Keratinocyte (primary cell): ENCODE measurements around the gene APBB1.

Experiments used
- EZH2 ChIP-seq: IDR thresholded peaks from one replicate; pipeline ENCODE4 v1.6.1; 2012; ENCODE audit warnings: inconsistent platforms, mild to moderate bottlenecking, low read length, moderate library complexity
- TF ChIP-seq, protein P1 (sequence below), 3 experiments: IDR thresholded peaks in 1 of 3; conservative IDR thresholded peaks in 1 of 3; optimal IDR thresholded peaks in 1 of 3; 2 replicates in 2 of 3; 3 replicates in 1 of 3; pipeline versions ENCODE3 to v1.5.1; 2011; ENCODE audit warnings: low read length in 3 of 3, mild to moderate bottlenecking in 3 of 3, moderate library complexity in 2 of 3, control low read depth in 1 of 3, inconsistent platforms in 1 of 3; ENCODE audit not compliant: insufficient read depth in 2 of 3; ENCODE audit errors: extremely low read depth in 1 of 3

DNA sequence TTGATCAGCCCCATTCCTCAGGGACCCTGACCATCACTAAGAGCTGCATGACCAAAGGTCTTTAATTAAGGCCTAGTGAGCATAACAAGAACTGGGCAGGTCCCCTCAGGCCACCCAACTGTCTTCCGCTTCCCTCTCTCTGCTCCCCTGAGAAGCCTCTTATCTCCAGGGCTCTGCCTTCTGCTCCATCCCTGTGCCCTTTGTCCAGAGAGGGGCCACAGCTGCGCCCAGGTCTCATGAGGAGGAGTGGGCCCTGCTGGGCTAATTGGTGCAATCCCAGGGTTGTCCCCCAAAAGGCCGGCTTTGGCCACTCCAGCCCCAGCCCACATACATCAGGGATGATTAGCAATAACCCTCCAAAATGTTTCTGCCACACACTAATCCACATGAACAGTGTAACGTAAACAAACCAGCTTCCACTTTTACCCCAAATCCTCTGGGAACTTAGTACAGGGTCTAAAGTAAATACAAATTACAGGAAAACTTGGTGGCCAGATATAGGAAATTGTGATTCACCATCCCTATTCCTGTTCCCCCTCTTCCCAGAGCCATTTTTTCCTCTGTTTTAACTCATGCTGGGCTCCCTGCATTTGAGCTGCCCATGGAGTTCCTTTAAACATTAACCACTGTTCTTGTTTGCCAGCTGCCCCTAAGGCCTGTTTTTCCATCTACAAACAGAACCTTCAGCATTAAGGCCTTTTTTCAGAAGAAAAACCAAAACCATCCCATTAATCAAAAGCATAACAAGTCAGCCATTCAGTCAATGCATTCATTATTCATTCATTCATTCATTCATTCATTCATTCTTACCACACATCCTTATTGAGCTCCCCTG is 64.0 kb downstream of the APBB1 start:
- TF ChIP-seq, protein P1, sequence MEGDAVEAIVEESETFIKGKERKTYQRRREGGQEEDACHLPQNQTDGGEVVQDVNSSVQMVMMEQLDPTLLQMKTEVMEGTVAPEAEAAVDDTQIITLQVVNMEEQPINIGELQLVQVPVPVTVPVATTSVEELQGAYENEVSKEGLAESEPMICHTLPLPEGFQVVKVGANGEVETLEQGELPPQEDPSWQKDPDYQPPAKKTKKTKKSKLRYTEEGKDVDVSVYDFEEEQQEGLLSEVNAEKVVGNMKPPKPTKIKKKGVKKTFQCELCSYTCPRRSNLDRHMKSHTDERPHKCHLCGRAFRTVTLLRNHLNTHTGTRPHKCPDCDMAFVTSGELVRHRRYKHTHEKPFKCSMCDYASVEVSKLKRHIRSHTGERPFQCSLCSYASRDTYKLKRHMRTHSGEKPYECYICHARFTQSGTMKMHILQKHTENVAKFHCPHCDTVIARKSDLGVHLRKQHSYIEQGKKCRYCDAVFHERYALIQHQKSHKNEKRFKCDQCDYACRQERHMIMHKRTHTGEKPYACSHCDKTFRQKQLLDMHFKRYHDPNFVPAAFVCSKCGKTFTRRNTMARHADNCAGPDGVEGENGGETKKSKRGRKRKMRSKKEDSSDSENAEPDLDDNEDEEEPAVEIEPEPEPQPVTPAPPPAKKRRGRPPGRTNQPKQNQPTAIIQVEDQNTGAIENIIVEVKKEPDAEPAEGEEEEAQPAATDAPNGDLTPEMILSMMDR (optimal IDR thresholded peaks at IDR 0.05 in 1 of 3, IDR thresholded peaks at IDR 0.05 in 1 of 3, conservative IDR thresholded peaks at IDR 0.05 in 1 of 3; ENCODE audit: extremely low read depth in 1 of 3, insufficient read depth in 2 of 3, low read length in 3 of 3): no peak
- TF ChIP-seq EZH2: no peak
